ENCODE measurements around the gene TBC1D9.

The TBC1D9 gene

GRCh38 chr4:140704392-140704960 is 51.7 kb downstream of the TBC1D9 start:
- Histone ChIP-seq H3K27me3 (ENCODE audit: insufficient read depth, low read length, poor library complexity) (no peaks in the 10 kb centered on the region), H4K8ac (ENCODE audit: low read depth, low read length) (no peak overlapping the region), H3K23ac (ENCODE audit: low read length) (no peak overlapping the region), H2BK120ac (ENCODE audit: low read depth, low read length) (no peak overlapping the region), H3K4me3 (ENCODE audit: low read length) (no peak overlapping the region), H3K18ac (ENCODE audit: low read length) (no peak overlapping the region), H3K36me3 (ENCODE audit: control insufficient read depth, insufficient read depth, low read length) (no peaks in the 10 kb centered on the region), H3K4ac (ENCODE audit: low read depth, low read length) (peak overlapping the region; percentile 76), H3K9ac (ENCODE audit: low read length) (no peak overlapping the region), H3K4me2 (ENCODE audit: low read length) (no peak overlapping the region), H3K79me1 (ENCODE audit: low read length) (peaks cover 7% of the 10 kb centered on the region), H2BK15ac (replicated peaks; ENCODE audit: low read depth) (no peak overlapping the region), H4K5ac (ENCODE audit: low read length) (no peak overlapping the region), H2BK5ac (ENCODE audit: low read length) (no peak overlapping the region), H3K79me2 (ENCODE audit: control insufficient read depth, insufficient read depth, low read length) (no peaks in the 10 kb centered on the region), H3K4me1 (ENCODE audit: control insufficient read depth, low read depth, low read length) (no peaks in the 10 kb centered on the region), H3K56ac (ENCODE audit: low read length) (no peak overlapping the region), H3K27ac (ENCODE audit: low read depth, low read length) (no peak overlapping the region), H2AK5ac (ENCODE audit: low read length) (no peak overlapping the region)
- no CpG with 5 or more reads among the region's 4 CpGs for WGBS (ENCODE audit: extremely low coverage, insufficient coverage, low lambda C conversion rate)
- peak; percentile 82 for DNase-seq

GRCh38 chr4:140703463-140703862 is 52.7 kb downstream of the TBC1D9 start:
- no peak overlapping the region for H2AK5ac ChIP-seq (ENCODE audit: low read length)
- WGBS (ENCODE audit: extremely low coverage, insufficient coverage, low lambda C conversion rate) = no CpG with 5 or more reads among the region's 2 CpGs
- no peak overlapping the region for H3K4ac ChIP-seq (ENCODE audit: low read depth, low read length)
- no peaks in the 10 kb centered on the region for H3K79me2 ChIP-seq (ENCODE audit: control insufficient read depth, insufficient read depth, low read length)
- H3K4me3 ChIP-seq (ENCODE audit: low read length) = no peak overlapping the region
- no peak overlapping the region for H2BK5ac ChIP-seq (ENCODE audit: low read length)
- no peak for DNase-seq
- H3K27ac ChIP-seq (ENCODE audit: low read depth, low read length) = no peak overlapping the region
- H3K4me1 ChIP-seq (ENCODE audit: control insufficient read depth, low read depth, low read length) = no peaks in the 10 kb centered on the region
- no peak overlapping the region for H3K23ac ChIP-seq (ENCODE audit: low read length)
- no peak overlapping the region for H3K9ac ChIP-seq (ENCODE audit: low read length)
- no peak overlapping the region for H4K5ac ChIP-seq (ENCODE audit: low read length)
- no peak overlapping the region for H3K56ac ChIP-seq (ENCODE audit: low read length)
- no peak overlapping the region for H2BK15ac ChIP-seq (replicated peaks; ENCODE audit: low read depth)
- no peak overlapping the region for H4K8ac ChIP-seq (ENCODE audit: low read depth, low read length)
- peaks cover 6% of the 10 kb centered on the region for H3K79me1 ChIP-seq (ENCODE audit: low read length)
- H3K36me3 ChIP-seq (ENCODE audit: control insufficient read depth, insufficient read depth, low read length) = no peaks in the 10 kb centered on the region
- no peak overlapping the region for H3K18ac ChIP-seq (ENCODE audit: low read length)
- H2BK120ac ChIP-seq (ENCODE audit: low read depth, low read length) = no peak overlapping the region
- H3K4me2 ChIP-seq (ENCODE audit: low read length) = no peak overlapping the region
- H3K27me3 ChIP-seq (ENCODE audit: insufficient read depth, low read length, poor library complexity) = no peaks in the 10 kb centered on the region

- Histone ChIP-seq H4K8ac (ENCODE audit: low read depth, low read length) (no peak overlapping the region), H3K56ac (ENCODE audit: low read length) (no peak overlapping the region), H3K4me3 (ENCODE audit: low read length) (no peak overlapping the region), H3K79me2 (ENCODE audit: control insufficient read depth, insufficient read depth, low read length) (no peaks in the 10 kb centered on the region), H3K79me1 (ENCODE audit: low read length) (peaks cover 4% of the 10 kb centered on the region), H3K27ac (ENCODE audit: low read depth, low read length) (no peak overlapping the region), H3K27me3 (ENCODE audit: insufficient read depth, low read length, poor library complexity) (no peaks in the 10 kb centered on the region), H2BK5ac (ENCODE audit: low read length) (no peak overlapping the region), H3K4me1 (ENCODE audit: control insufficient read depth, low read depth, low read length) (no peaks in the 10 kb centered on the region), H3K9ac (ENCODE audit: low read length) (no peak overlapping the region), H3K4me2 (ENCODE audit: low read length) (no peak overlapping the region), H2AK5ac (ENCODE audit: low read length) (no peak overlapping the region), H3K36me3 (ENCODE audit: control insufficient read depth, insufficient read depth, low read length) (no peaks in the 10 kb centered on the region), H2BK120ac (ENCODE audit: low read depth, low read length) (no peak overlapping the region), H3K18ac (ENCODE audit: low read length) (no peak overlapping the region), H3K4ac (ENCODE audit: low read depth, low read length) (no peak overlapping the region), H4K5ac (ENCODE audit: low read length) (no peak overlapping the region), H3K23ac (ENCODE audit: low read length) (peak overlapping the region; percentile 37), H2BK15ac (replicated peaks; ENCODE audit: low read depth) (no peak overlapping the region)
- no peak for DNase-seq
- WGBS (ENCODE audit: extremely low coverage, insufficient coverage, low lambda C conversion rate) = no CpG with 5 or more reads among the region's 6 CpGs
Observed at GRCh38 chr4:140702096-140702757, 54.0 kb downstream of the TBC1D9 start.

- no peak overlapping the region for H2BK120ac ChIP-seq (ENCODE audit: low read depth, low read length)
- H4K5ac ChIP-seq (ENCODE audit: low read length) = no peak overlapping the region
- no peaks in the 10 kb centered on the region for H3K4me1 ChIP-seq (ENCODE audit: control insufficient read depth, low read depth, low read length)
- H4K8ac ChIP-seq (ENCODE audit: low read depth, low read length) = no peak overlapping the region
- H3K27ac ChIP-seq (ENCODE audit: low read depth, low read length) = no peak overlapping the region
- no peak overlapping the region for H2AK5ac ChIP-seq (ENCODE audit: low read length)
- no peak overlapping the region for H3K4ac ChIP-seq (ENCODE audit: low read depth, low read length)
- no peaks in the 10 kb centered on the region for H3K27me3 ChIP-seq (ENCODE audit: insufficient read depth, low read length, poor library complexity)
- no peak overlapping the region for H3K9ac ChIP-seq (ENCODE audit: low read length)
- no peak overlapping the region for H2BK15ac ChIP-seq (replicated peaks; ENCODE audit: low read depth)
- no peak for DNase-seq
- H3K4me3 ChIP-seq (ENCODE audit: low read length) = no peak overlapping the region
- H3K36me3 ChIP-seq (ENCODE audit: control insufficient read depth, insufficient read depth, low read length) = no peaks in the 10 kb centered on the region
- H3K79me2 ChIP-seq (ENCODE audit: control insufficient read depth, insufficient read depth, low read length) = no peaks in the 10 kb centered on the region
- no peak overlapping the region for H3K18ac ChIP-seq (ENCODE audit: low read length)
- no peak overlapping the region for H3K4me2 ChIP-seq (ENCODE audit: low read length)
- no peak overlapping the region for H3K23ac ChIP-seq (ENCODE audit: low read length)
- H3K79me1 ChIP-seq (ENCODE audit: low read length) = peaks cover 4% of the 10 kb centered on the region
- no peak overlapping the region for H3K56ac ChIP-seq (ENCODE audit: low read length)
- WGBS (ENCODE audit: extremely low coverage, insufficient coverage, low lambda C conversion rate) = no CpG with 5 or more reads among the region's 6 CpGs
- no peak overlapping the region for H2BK5ac ChIP-seq (ENCODE audit: low read length)
Observed at GRCh38 chr4:140701071-140701470, 55.1 kb downstream of the TBC1D9 start.

GRCh38 chr4:140697709-140698560 is 58.2 kb downstream of the TBC1D9 start:
- H3K27ac ChIP-seq (ENCODE audit: low read depth, low read length) = no peak overlapping the region
- WGBS (ENCODE audit: extremely low coverage, insufficient coverage, low lambda C conversion rate) = no CpG with 5 or more reads among the region's 16 CpGs

More at GRCh38 chr4:140697709-140698560, 58.2 kb downstream of the TBC1D9 start:
- H3K36me3 ChIP-seq (ENCODE audit: control insufficient read depth, insufficient read depth, low read length) = no peaks in the 10 kb centered on the region
- no peak overlapping the region for H3K4me3 ChIP-seq (ENCODE audit: low read length)
- no peak overlapping the region for H3K9ac ChIP-seq (ENCODE audit: low read length)
- no peak overlapping the region for H2BK5ac ChIP-seq (ENCODE audit: low read length)
- H3K27me3 ChIP-seq (ENCODE audit: insufficient read depth, low read length, poor library complexity) = no peaks in the 10 kb centered on the region
- H2AK5ac ChIP-seq (ENCODE audit: low read length) = no peak overlapping the region
- no peak overlapping the region for H2BK120ac ChIP-seq (ENCODE audit: low read depth, low read length)
- H3K79me2 ChIP-seq (ENCODE audit: control insufficient read depth, insufficient read depth, low read length) = no peaks in the 10 kb centered on the region
- no peak overlapping the region for H2BK15ac ChIP-seq (replicated peaks; ENCODE audit: low read depth)
- H3K4me1 ChIP-seq (ENCODE audit: control insufficient read depth, low read depth, low read length) = no peaks in the 10 kb centered on the region
- DNase-seq = no peak
- H4K8ac ChIP-seq (ENCODE audit: low read depth, low read length) = no peak overlapping the region
- no peak overlapping the region for H3K4ac ChIP-seq (ENCODE audit: low read depth, low read length)
- H3K79me1 ChIP-seq (ENCODE audit: low read length) = peaks cover 3% of the 10 kb centered on the region
- no peak overlapping the region for H3K18ac ChIP-seq (ENCODE audit: low read length)
- no peak overlapping the region for H4K5ac ChIP-seq (ENCODE audit: low read length)
- H3K4me2 ChIP-seq (ENCODE audit: low read length) = no peak overlapping the region
- H3K23ac ChIP-seq (ENCODE audit: low read length) = no peak overlapping the region
- H3K56ac ChIP-seq (ENCODE audit: low read length) = peak overlapping the region; percentile 31
